ENCODE measurements around the gene SARDH. TPM values are rescaled to one million over a fixed set of nuclear protein-coding genes. Genes with fewer than 3 reads are reported as not detected.

Gene SARDH
- total RNA-seq, 1 experiment from 2014 or later = 5.3 TPM

- H2BK12ac ChIP-seq (ENCODE audit: insufficient read length, low read depth, low read length) = no peak overlapping the region
Observed at GRCh38 chr9:133778336-133779013, 40.3 kb upstream of the SARDH start.

More at GRCh38 chr9:133778336-133779013, 40.3 kb upstream of the SARDH start:
- no peak overlapping the region for H3K56ac ChIP-seq (ENCODE audit: insufficient read length, low read depth, low read length)
- no peak overlapping the region for H3K18ac ChIP-seq (ENCODE audit: insufficient read length, low read depth, low read length)
- H3K9me3 Mint-ChIP-seq = no peaks in the 10 kb centered on the region
- H3K14ac ChIP-seq (ENCODE audit: insufficient read depth, low read length) = no peak overlapping the region
- peaks cover 7 to 61% (median 36%) of the 10 kb centered on the region in 3 experiments for H3K36me3 Mint-ChIP-seq (ENCODE audit: insufficient read depth in 1 of 3, low read depth in 3 of 3)
- no peaks in the 10 kb centered on the region for H3K27me3 ChIP-seq (ENCODE audit: insufficient read depth, low read length)
- H4K8ac ChIP-seq (replicated peaks; ENCODE audit: insufficient read length, low read depth, low read length) = no peak overlapping the region
- H4K91ac ChIP-seq (ENCODE audit: insufficient read length, low read depth, low read length) = no peak overlapping the region
- H3K4ac ChIP-seq (ENCODE audit: low read depth, low read length) = no peak overlapping the region
- DNase-seq = no peak
- H3K4me2 ChIP-seq (ENCODE audit: insufficient read depth, insufficient read length, low read length) = no peak overlapping the region
- H3K79me1 ChIP-seq (ENCODE audit: insufficient read depth, low read depth, low read length, poor library complexity, severe bottlenecking) = no peaks in the 10 kb centered on the region
- no peak overlapping the region; a peak in 1 of 5 replicates for H3K4me3 Mint-ChIP-seq
- no peak overlapping the region for H4K5ac ChIP-seq (ENCODE audit: insufficient read length, low read depth, low read length)
- H2BK5ac ChIP-seq (ENCODE audit: insufficient read length, low read length) = no peak overlapping the region
- H2BK15ac ChIP-seq (ENCODE audit: low read depth, low read length) = no peak overlapping the region
- H3K4me1 ChIP-seq (ENCODE audit: insufficient read depth, low read length) = no peaks in the 10 kb centered on the region
- no peak overlapping the region for H2BK120ac ChIP-seq (ENCODE audit: low read depth, low read length, poor library complexity, severe bottlenecking)
- H4K20me1 ChIP-seq (ENCODE audit: control insufficient read depth, insufficient read depth, insufficient read length) = no peaks in the 10 kb centered on the region
- no peaks in the 10 kb centered on the region for H3K27me3 Mint-ChIP-seq (ENCODE audit: low read depth)
- no CpG with 5 or more reads among the region's 20 CpGs for WGBS (ENCODE audit: extremely low coverage, insufficient read length, low lambda C conversion rate)
- no peak overlapping the region for H2AK5ac ChIP-seq (ENCODE audit: insufficient read length, low read length)
- H3K9ac ChIP-seq (ENCODE audit: extremely low read depth, insufficient read length, low read length) = no peak overlapping the region
- H3K27ac ChIP-seq (ENCODE audit: insufficient read length, low read depth, low read length) = no peak overlapping the region
- no peaks in the 10 kb centered on the region for H3K23me2 ChIP-seq (ENCODE audit: insufficient read length, low read depth, low read length, poor library complexity, severe bottlenecking)
- H3K23ac ChIP-seq (ENCODE audit: insufficient read length, low read depth, low read length) = no peak overlapping the region
- H2AFZ ChIP-seq (ENCODE audit: low read length) = no peak overlapping the region
- H2BK20ac ChIP-seq (ENCODE audit: low read depth, low read length, poor library complexity, severe bottlenecking) = no peak overlapping the region
- no peaks in the 10 kb centered on the region for H3K4me1 Mint-ChIP-seq
- no peaks in the 10 kb centered on the region for H3K9me3 ChIP-seq (ENCODE audit: control insufficient read depth, low read depth, low read length)
- no peak for TF ChIP-seq CTCF (conservative IDR thresholded peaks at IDR 0.05)
- no peak overlapping the region for H3T11ph ChIP-seq (ENCODE audit: low read length)
- no peaks in the 10 kb centered on the region for H3K79me2 ChIP-seq (ENCODE audit: insufficient read depth, low read length)
- no peak overlapping the region for H3K27ac Mint-ChIP-seq

Measured in H9 (cell line).